Activated CD4-positive, CD25-positive, alpha-beta regulatory T cell (primary cell): Measurements from ENCODE around the gene TSPAN5.

Source experiments
- DNase-seq, 4 experiments: peaks; one replicate each; lab custom pipeline; 2025; lab: John Stamatoyannopoulos, UW

TSPAN5 gene

GRCh38 chr4:98643755-98644154 lies 14.7 kb downstream of the TSPAN5 start:
- DNase-seq = no peak

DNA sequence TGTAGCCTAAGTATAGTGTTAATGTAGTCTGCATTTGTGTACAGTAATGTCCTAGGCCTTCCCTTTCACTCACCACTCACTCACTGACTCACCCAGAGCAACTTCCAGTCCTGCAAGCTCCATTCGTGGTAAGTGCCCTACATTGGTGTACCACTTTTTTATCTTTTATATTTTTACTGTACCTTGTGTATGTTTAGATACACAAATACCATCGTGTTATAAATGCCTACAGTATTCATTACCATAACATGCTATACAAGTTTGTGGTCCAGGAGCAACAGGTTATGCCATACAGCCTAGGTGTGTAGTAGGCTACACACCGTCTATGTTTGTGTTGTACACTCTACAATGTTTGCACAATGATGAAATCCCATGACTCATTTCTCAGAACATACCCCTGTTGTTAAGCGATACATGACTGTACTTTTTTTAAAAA lies 15.4 kb downstream of the TSPAN5 start:
- no peak for DNase-seq

GRCh38 chr4:98641906-98642668 lies 16.3 kb downstream of the TSPAN5 start:
- DNase-seq = no peak

DNA sequence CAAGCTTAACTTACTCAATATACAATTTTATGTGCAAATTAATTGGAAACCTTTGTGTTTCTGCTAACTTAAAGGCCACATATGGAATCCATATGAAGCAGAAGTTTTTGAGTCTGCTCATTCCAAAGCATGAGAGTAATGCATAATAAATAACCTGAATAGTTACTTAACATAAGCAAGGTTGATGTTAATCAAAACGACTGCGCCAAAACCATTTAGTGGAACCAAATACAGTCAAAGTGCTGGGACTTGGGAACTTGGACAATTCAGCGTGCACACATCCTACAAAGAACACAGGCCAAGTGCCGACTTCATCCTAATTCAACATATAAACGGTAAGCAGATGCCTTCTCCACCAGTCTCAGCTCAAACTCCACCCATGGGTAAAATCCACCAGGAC lies 17.0 kb downstream of the TSPAN5 start:
- DNase-seq = no peak

- DNase-seq = no peak
Observed at GRCh38 chr4:98639523-98639922, 18.9 kb downstream of the TSPAN5 start.

DNA sequence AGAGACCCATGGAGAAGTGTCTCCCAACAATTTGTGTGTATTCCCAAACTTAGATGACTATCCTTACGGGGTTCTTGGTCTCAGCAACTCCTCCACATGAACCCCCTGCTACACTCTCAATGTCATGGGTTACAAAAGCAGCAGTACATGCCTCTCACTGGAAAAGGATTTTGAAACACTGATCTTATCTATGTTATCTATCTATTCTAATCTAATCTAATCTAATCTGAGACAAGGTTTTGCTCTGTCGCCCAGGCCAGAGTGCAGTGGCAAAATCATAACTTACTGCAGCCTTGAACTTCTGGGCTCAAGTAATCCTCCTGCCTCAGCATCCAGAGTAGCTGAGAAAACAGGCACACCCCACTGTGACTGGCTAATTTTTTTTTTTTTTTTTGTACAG lies 19.3 kb downstream of the TSPAN5 start:
- DNase-seq = no peak

GRCh38 chr4:98638661-98639060 lies 19.8 kb downstream of the TSPAN5 start:
- DNase-seq = no peak

DNA sequence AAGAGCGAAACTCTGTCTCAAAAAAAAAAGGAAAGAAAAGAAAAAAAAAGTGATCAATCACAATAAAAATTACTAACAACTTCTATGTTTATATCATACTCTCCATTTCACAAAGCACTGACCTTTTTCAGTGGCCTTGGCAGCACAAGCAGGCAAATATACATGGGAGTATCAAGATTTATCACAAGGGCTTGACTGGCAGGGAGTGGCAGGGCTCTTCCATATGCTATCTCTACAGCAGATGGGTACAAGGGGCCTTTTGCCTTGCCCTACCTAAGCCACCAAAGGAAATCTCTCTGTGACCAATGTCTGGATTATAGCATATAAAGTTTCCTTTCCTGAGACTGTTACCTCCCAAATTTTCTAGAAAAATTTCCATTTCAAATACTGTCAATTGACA lies 24.4 kb downstream of the TSPAN5 start:
- DNase-seq = no peak

- DNase-seq = no peak
Observed at GRCh38 chr4:98633159-98633558, 25.3 kb downstream of the TSPAN5 start.

GRCh38 chr4:98632258-98632657 lies 26.2 kb downstream of the TSPAN5 start:
- DNase-seq = no peak

DNA sequence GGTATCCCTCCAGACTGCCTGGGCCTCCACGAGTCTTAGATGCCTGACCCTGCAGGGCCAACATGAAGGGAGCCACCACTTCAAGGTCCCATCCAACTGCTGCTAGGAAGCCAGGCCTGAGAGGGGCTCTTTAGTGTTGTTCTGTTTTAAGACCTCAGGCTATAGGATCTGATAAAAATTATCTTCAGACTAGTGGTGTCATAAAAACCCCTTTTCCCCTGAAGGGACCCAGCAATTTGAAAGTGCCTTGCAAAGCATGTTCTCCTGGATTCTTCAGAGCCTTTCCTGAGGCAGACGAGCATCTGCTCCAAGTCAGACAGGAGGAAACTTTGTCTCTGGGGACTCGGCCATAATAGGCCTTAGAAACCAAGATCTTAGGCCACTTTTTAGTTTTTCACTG lies 26.9 kb downstream of the TSPAN5 start:
- no peak for DNase-seq

DNA sequence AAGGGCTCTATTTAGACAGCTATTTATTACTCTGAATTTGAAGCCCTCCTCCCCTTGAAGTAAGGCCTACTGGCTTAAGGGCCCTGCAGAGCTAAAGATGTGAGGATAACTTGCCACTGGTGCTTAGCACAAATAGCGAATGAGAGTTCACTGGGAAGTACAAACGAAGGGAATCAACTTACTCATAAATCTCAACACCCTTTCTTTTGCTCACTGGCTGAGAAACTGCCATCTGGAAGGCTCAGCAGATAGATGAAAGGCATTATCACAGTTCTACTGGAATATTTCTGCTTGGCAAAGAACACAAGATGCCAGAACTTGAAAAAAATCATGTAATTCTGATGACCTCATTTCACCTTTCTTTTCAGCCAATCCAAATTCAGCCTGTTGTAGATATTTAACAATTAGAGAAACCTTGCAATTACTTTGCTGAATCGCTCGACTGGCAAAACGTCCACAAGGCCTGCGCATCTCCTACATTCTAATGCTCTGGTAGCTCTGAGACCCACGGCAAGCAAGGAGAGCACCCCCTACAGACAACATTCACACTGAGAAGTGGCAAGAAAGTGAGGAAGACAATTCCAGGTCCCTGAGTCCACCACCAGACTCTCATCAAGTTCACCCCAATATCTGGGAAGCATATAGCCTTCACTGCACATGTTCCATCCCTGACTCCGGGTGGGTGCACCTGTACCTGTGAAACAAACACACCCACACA lies 27.5 kb downstream of the TSPAN5 start:
- no peak for DNase-seq

- DNase-seq = no peak
Observed at GRCh38 chr4:98627531-98628257, 30.7 kb downstream of the TSPAN5 start.

GRCh38 chr4:98626350-98626749 lies 32.1 kb downstream of the TSPAN5 start:
- no peak for DNase-seq

DNA sequence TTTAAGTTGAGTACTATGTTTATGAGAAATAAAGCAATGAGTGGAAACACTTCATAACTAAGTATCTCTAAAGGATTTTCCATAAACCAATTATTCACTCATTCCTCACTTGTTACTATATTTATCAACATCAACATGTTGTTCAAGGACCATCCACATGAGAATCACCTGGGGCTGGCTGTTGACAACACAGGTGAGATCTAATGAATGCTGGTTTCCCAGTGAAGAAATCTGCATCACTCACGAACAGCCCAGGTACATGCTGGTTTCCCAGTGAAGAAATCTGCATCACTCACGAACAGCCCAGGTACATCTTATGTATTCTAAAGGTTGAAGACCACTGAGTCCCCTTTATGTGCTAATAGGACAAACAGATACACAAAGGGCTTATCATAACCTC lies 32.5 kb downstream of the TSPAN5 start:
- DNase-seq = no peak

DNA sequence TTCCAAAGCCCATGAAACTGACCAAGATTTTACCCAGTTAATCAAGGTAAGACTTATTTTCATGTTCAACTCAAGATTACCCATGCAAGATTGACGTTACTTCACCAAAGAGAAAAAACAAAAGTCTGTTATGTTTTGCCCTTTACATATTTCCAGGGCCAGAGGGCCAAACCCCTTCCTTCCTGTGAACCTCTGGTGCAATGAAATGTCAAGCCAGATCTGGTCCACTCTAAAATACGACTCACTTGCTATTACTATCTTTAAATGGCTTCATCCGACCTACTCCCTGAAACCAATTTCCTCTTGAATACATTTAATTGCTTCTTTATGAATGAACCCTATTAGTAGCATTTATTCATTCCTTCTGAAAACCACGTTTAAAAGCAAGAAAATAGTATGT lies 33.0 kb downstream of the TSPAN5 start:
- no peak for DNase-seq

DNA sequence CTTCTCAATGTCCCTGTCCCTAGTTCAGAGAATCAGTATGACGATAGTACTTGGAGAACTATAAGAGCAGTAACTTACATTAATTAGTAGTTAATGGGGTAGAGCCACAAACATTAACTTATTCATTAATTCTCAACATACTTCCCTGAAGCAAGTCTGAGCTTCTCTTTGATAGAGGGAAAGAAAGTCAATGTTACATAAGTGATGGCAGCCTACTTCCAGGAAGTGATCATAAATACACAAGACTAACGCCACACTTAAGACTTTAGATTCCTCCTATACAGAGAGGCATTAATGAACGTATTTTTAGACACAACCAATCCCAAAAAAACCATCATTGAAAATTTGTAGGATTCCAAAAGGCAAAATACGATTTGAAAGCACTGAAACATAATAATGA lies 33.8 kb downstream of the TSPAN5 start:
- no peak for DNase-seq

DNA sequence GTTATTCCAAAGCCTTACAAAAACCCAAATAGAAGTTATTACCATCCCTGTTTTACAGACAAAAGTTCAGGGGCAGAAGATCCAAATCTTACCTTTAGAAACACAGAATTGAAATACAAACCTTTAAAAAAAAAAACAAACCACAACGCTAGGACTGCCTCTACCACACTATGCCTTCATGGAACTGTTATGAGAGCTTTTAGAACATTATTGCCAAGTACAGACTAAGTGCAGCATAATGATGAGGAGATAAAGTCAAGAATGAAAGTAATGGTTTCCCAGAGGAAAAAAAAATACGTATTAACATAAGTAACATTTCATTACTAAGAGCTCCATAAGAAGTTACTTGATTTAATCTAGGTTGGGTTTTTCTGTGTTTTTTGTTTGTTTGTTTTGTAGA lies 34.3 kb downstream of the TSPAN5 start:
- DNase-seq = no peak

DNA sequence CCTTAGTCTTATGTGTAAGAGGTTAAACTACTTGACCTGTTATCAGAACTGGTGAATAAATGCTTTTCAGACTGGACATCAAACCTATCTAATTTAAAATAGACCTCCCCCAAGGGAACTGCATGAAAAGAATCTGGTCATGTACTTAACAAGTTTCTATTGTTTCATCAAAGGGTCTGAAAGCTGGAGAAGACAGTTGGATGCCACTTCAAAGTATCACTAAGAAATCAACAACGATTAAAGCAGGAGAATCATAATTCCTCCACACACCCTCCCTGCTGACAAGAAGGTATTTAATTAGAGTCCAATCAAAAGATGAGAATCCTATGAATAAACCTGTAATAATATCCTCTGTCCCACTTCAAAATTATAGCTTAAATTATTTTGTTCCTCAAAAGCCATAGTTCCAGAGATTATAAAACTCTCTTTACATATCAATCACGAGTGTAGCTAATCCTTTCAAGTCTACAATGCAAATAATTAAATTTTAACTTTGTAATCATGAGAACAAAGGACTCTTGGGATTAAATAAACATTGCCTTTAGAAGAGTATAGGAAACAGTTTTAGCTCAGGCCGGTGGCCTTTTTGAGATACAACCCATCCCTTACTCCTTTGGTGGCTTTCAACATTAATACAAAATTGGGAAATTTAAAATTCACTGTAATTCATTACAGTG lies 35.1 kb downstream of the TSPAN5 start:
- DNase-seq = no peak

DNA sequence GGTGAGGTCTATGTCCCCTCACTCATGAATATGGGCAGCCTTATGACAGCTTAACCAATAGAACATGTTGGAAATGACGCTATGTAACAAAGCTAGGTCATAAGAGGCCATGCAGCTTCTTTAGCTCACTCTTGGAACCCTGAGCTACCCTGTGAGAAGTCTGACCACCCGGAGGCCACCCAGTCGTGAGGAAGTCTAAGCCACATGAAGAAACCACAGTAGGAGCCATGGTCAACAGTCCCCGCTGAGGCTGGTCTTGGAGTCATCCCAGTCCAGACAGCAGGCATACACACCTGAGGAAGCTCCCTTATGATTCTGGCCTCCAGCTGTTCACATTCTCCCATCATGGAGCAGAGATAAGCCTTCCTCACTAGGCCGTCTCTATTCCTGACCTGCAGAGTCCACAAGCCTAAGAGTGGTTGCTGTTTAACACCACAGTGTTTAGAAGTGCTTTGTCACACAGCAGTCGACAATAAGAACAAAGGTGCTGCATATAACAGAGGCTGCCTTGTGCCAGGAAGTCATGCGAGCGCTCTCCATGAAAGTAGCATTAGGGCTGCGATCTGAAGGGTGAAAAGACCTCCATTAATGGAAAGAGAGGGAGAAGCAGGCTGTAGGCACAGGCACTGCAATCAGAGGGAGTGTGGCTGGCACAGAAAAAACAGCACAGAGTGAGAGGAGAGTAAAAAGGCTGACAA lies 38.2 kb downstream of the TSPAN5 start:
- no peak for DNase-seq

- no peak for DNase-seq
Observed at GRCh38 chr4:98619180-98619579, 39.2 kb downstream of the TSPAN5 start.

- DNase-seq = no peak
Observed at GRCh38 chr4:98618680-98619079, 39.7 kb downstream of the TSPAN5 start.
